Left colon (tissue), 2 donors: ENCODE data around the gene SHKBP1. TPM values are rescaled to one million over a fixed set of nuclear protein-coding genes. Genes with fewer than 3 reads are reported as not detected.
"Not testable (repeated sequence)": the region's sequence is repeated elsewhere in the genome, so short reads cannot be mapped to it uniquely, and the experiment has no call there.

Source experiments
- ATAC-seq: fragments of 200-7000 bp; cut with Tn5 transposase; one replicate; pipeline ENCODE4 v1.9.1; 2020; ENCODE audit warnings: mild to moderate bottlenecking, moderate library complexity
- DNase-seq, 2 donors: peaks; one replicate each; pipeline ENCODE4 v3.0.0-alpha.2; 2020
- intact Hi-C, 2 donors: fragments of 100-400 bp; cut with DNase I in 1 of 2; cut with micrococcal nuclease in 1 of 2; formaldehyde crosslinking; loops; one replicate each; pipeline versions ENCODE4 v1.11.2 to v1.14.0; 2022; cut with DNase I, micrococcal nuclease
- long read RNA-seq: library from polyadenylated mRNA; unstranded; transcript quantifications from one replicate; pipeline ENCODE4 v2.0.0, GENCODE V29; 2021
- total RNA-seq, 2 donors: library from RNA; stranded (reverse); fragmentation: NEBNext Ultra II Directional; extraction: Animal tissue kit (Norgen Biotek cat#: 25700); gene quantifications; one replicate each; pipeline ENCODE4 v1.2.1, GENCODE V29; 2021
- donor health status: DM: no; HTN: no; CAD: no.
- donor health status: DM: yes; HTN: yes; CAD: no.

The SHKBP1 gene, protein sequence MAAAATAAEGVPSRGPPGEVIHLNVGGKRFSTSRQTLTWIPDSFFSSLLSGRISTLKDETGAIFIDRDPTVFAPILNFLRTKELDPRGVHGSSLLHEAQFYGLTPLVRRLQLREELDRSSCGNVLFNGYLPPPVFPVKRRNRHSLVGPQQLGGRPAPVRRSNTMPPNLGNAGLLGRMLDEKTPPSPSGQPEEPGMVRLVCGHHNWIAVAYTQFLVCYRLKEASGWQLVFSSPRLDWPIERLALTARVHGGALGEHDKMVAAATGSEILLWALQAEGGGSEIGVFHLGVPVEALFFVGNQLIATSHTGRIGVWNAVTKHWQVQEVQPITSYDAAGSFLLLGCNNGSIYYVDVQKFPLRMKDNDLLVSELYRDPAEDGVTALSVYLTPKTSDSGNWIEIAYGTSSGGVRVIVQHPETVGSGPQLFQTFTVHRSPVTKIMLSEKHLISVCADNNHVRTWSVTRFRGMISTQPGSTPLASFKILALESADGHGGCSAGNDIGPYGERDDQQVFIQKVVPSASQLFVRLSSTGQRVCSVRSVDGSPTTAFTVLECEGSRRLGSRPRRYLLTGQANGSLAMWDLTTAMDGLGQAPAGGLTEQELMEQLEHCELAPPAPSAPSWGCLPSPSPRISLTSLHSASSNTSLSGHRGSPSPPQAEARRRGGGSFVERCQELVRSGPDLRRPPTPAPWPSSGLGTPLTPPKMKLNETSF
- 10 to 100 TPM; 64.1 to 64.3 TPM for total RNA-seq
- long read RNA-seq, transcript SHKBP1-201 (18 exons, 2,363 nt), result major isoform, 115 of 152 reads
- long read RNA-seq, partial matches to known transcripts, result 16 of 152 reads
- long read RNA-seq, other reads (novel, unspliced or antisense), result 18 of 152 reads

DNA sequence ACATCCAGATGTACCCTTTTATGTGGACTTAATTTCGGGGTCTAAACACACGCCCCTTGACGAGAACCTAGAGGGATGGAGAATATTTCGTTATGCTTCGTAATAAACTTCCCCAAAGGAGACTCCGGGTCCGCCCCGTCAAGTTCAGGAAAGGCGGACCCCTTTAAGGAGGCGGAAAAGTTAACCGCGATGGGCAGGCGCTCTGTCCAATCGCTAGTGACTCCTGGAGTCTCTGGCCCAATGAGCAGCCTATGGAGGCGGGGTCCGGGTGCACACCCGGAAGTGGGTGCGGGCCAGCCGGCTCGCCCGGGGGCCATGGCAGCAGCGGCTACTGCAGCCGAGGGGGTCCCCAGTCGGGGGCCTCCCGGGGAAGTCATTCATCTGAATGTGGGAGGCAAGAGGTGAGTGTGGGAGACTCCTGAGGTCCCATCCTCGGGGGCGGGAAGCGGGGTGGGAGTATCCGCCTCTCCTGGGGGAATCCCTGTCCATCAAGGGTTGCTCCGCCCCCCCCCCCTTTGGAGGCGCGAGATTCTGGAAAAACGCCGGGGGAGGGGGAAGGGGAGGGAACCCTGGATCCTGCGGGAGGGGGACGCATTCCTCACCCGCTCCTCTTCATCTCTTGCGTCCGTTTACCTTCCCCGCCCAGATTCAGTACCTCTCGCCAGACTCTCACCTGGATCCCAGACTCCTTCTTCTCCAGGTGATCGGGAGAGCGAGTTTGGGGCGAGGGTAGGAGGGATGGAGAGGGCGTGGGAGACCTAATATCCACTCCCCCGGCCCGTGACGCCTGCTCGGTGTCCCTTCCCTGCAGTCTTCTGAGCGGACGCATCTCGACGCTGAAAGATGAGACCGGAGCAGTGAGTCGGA, at the start of gene SHKBP1:
Gene SHKBP1 (plus strand): TSS at position 289 of the 867 bp plus-strand sequence. CDS start 27 bp downstream, at position 316.
- DNase-seq (peak; percentile 95), ATAC-seq (peak; percentile 100)
- intact Hi-C loops, result no loop called here

DNA sequence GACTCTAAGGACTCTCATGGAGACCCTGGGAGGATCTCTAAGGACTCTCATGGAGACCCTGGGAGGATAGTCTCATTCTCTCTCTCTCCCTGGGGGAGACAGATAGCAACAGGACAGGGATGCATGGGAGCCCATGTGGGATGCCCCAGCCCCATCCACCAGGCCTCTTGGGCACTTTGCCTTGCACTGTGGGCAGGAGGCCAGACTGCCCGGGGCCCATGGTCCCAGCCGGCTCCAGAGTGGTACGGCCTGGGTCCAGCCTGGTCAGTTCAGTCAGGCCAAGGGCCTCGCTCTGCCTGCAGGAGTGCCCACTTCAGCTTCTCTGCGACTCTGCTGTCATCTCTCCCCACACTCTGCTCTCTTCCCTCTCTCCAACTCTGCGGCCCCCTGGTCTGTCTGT, 48.6 kb upstream of the SHKBP1 start:
- no peak for DNase-seq
- intact Hi-C loops, result no loop called here

DNA sequence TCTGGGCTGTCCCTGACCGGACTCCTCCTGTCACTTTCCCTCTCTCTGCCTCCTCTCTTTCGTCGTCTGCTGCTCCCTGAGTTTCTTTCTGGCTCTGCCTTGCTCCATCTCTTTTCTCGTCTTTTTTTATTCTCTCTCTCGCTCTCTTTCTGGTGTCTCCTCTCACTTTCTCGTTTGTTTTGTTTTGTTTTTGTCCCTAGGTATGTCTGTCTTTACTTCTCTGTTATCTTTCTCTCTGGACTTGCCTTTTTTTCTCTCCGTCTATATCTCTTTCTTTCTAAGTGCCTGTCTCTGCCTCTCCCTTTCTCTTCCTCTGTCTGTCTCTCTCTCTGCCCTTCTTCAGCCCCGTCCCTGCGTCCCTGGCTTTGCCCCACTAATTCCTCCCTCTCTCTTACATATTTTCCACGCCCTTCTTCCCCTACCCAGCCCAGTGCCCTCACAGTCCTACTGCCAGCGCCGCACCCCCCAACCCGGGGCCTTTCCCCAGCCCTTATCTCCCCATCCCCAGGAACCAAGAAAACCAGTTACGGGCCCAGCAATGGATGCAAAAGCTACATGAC, 48.1 kb upstream of the SHKBP1 start:
- DNase-seq (no peak), ATAC-seq (no peak)
- intact Hi-C loops, result no loop called here

More for the DNA sequence above, 48.6 kb upstream of the SHKBP1 start:
- ATAC-seq, result no peak

GRCh38 chr19:40529093-40529954, 47.3 kb upstream of the SHKBP1 start:
- intact Hi-C loops, result no loop called here
- DNase-seq, result peak; percentile 78 to 88
- peak; percentile 94 for ATAC-seq

DNA sequence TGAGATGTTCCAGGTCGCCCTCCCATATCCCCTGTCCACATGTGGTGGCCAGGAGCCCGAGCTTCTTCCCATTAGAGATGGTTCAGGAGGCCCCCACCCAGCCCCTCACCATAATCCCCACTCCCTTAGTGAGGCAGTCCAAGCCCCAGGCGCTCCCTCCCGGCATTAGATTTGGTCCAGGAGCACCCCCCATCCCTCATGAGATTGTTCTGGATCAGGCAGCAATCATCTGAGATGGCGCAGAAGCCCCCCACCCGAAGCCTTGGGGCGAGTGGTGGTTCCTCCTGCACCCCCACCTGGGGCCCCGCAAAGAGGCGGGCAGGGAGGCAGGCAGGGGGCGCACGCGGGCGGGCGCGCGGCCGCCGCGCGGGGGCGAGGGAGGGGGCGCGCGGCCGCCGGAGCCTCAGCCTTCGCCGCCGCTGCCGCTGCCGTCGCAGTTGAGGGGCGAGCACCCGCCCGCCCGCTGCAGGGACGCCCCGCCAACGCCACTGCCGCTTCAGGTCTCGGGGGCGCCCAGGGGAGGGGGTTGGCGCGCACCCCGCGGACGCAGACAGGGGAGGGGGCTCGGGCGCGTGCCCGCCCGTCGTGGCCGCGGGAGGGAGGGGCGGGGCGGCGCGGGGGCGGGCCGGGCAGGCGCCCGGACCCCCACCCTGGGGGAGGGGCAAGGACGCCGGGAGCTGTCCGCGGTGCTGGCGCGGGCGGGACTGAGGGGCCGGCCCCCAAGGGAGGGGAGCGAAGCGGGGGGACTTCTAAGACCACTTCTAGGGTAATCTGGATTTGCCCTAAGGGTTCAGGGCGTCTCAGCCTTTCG, 46.4 kb upstream of the SHKBP1 start:
- ATAC-seq, result no peak
- DNase-seq, result no peak
- intact Hi-C loops, result loop anchor here in 1 of 2 donors (10.0 kb wide), 1 partner anchor 65 kb away; no protein-coding TSS in a partner anchor

DNA sequence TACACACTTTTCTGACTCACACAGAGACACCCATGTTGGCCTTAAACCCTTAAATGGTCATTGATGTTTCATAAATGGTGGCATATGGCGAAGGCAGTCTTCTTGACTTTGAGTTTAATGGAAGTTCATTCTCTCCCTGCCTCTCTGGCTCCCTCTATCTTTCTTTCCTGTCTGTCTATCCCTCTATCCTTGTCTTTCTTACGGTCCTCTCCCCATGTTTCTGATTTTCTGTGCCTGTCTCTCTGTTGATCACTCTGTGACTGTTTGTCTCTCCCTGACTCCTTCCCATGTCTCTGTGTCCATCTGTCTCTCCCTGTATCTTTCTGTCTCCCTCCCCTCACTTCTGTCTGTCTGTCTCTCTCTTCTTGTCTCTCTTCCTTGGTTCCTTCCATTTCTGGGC, 43.2 kb upstream of the SHKBP1 start:
- intact Hi-C loops, result loop anchor here in 1 of 2 donors (10.0 kb wide), 1 partner anchor 61 kb away; no protein-coding TSS in a partner anchor
- DNase-seq (no peak), ATAC-seq (no peak)

DNA sequence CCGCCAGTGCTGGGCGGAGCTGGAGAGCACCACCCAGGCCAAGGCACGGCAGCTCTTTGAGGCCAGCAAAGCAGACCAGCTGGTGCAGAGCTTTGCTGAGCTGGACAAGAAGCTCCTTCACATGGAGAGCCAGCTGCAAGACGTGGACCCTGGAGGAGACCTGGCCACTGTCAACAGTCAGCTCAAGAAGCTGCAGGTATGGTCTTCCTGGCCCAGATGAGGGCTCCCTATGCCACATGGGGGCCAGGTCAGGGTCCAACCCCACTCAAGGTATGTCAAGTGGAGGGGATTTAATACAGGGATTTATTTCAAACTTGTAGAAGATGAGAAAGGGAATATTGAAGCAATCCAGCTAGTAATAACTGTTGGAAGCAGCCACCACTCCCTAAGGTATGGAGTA, 42.5 kb upstream of the SHKBP1 start:
- ATAC-seq, result no peak
- DNase-seq, result no peak
- intact Hi-C loops, result loop anchor here in 1 of 2 donors (10.0 kb wide), 1 partner anchor 61 kb away; no protein-coding TSS in a partner anchor

DNA sequence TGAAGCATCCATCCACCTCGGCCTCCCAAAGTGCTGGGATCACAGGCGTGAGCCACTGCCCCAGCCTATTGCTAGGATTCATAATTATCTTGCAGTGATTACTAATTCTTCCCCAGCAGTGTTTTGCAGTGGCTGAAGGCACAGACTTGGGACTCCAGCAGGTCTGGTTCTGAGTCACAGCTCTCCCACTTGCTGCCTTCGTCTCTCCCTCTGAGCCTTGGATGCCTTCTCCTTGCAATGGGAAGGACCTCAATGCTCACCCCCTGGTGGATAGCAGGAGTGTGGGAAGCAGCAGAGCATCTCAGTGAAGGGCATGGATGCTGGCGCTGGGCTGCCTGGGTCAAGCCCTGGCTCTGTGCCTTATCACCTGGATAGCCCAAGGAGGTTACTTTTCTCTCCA, 37.6 kb upstream of the SHKBP1 start:
- ATAC-seq (no peak), DNase-seq (no peak)
- intact Hi-C loops, result loop anchor here in 1 of 2 donors (10.0 kb wide), 1 partner anchor 56 kb away; no protein-coding TSS in a partner anchor

GRCh38 chr19:40542202-40542859, 34.3 kb upstream of the SHKBP1 start:
- ATAC-seq, result peak; percentile 61
- DNase-seq, result peak; percentile 55 to 61
- intact Hi-C loops, result no loop called here

DNA sequence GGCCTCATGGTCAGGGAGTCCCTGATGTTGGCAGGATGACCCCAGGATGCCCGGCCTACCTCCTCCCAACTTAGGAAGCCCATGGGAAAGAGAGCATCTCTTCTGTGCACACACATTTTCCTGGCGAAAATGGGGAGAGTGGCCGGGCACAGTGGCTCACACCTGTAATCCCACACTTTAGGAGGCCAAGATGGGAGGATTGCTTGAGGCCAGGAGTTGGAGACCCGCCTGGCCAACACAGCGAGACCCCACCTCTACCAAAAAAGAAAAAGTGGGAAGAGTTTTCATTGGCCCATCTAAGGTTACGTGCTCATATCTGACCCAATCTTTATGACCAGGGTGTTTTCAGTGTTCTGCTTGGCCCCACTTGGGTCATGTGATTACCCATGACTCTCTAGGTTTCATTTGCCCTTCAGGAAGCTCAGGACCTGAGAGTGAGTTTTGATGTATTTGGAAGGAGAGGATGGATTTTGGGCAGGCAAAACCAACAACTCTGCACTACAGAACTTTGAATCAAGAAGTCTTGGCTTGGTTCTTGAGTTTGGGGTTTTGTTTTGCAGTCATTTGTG, 33.6 kb upstream of the SHKBP1 start:
- ATAC-seq (no peak), DNase-seq (no peak)
- intact Hi-C loops, result no loop called here

DNA sequence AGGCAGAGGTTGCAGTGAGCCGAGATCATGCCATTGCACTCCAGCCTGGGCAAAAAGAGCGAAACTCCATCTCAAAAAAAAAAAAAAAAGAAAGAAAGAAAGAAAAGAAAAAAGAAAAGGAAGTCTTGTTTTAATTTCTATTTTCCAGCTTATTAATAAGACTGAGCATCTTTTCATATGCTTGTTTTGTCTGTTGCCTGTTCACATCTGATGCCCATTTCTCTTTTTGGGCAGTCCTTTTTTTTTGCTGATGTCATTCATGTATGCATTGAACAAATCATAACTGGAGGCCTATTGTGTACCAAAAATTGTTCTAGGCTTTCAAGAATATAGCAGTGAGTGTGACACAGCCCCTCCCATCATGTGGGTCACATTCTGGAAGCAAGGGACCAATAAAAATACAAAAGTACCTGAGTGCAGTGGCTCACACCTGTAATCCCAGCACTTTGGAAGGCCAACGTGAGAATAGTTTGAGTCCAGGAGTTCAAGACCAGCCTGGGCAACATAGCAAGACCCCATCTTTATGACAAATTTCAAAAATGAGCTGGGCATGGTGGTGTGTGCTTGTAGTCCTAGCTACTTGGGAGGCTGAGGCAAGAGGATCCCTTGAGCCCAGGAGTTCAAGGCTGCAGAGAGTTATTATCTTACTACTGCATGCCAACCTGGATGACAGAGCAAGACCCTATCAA, 30.4 kb upstream of the SHKBP1 start:
- DNase-seq, ATAC-seq, intact Hi-C loops: not testable (repeated sequence)

GRCh38 chr19:40547190-40547589, 29.5 kb upstream of the SHKBP1 start:
- ATAC-seq, DNase-seq, intact Hi-C loops: not testable (repeated sequence)

GRCh38 chr19:40547836-40548235, 28.8 kb upstream of the SHKBP1 start:
- DNase-seq (no peak), ATAC-seq (no peak)
- intact Hi-C loops, result no loop called here

DNA sequence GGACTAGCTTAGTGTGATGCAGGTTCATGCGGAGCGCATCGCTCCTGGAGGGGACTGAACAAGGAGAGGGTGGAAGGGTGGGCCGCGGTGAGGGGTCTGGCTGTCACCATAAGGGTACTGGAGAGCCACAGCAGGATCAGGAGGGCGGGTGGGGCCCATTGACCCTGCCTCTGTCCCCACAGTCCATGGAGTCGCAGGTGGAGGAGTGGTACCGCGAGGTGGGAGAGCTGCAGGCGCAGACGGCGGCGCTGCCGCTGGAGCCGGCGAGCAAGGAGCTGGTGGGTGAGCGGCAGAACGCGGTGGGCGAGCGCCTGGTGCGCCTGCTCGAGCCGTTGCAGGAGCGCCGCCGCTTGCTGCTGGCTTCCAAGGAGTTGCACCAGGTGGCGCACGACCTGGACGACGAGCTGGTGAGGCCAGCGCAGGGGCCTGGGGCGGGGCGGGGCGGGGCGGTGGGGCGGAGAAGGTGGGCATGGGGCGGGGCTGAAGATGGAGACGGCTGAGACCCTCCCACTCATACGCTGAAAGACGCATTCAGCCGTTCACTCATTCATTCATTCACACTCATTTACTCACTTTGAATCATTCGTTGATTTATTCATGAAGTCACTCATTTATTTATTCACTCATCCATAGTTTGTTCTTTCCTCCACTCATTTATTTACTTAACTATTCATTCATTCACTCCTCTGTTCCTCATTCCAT, 27.5 kb upstream of the SHKBP1 start:
- peak; percentile 78 for ATAC-seq
- peak in 1 of 2 donors; percentile 76 for DNase-seq
- intact Hi-C loops, result no loop called here

GRCh38 chr19:40550951-40551350, 25.7 kb upstream of the SHKBP1 start:
- no peak for ATAC-seq
- intact Hi-C loops, result no loop called here
- no peak for DNase-seq
